PC-3 (cell line): ENCODE data around the gene CDH4.

ENCODE experiments used
- EZH2 ChIP-seq: fragments of 300-600 bp; sonication (generic); IDR thresholded peaks from one replicate; pipeline ENCODE4 v1.6.1; 2017; ENCODE audit warnings: antibody characterized with exemption, mild to moderate bottlenecking, low read length; ENCODE audit not compliant: unreplicated experiment
- EZH2phosphoT487 ChIP-seq: fragments of 300-600 bp; sonication (generic); IDR thresholded peaks from 2 replicates; pipeline ENCODE4 v1.6.1; 2018; ENCODE audit warnings: mild to moderate bottlenecking, antibody characterized with exemption, low read length, borderline replicate concordance
- TF ChIP-seq, protein P1 (sequence below): fragments of 300-600 bp; sonication (generic); conservative IDR thresholded peaks from 2 replicates; pipeline ENCODE4 v1.5.1; 2017; ENCODE audit warnings: antibody characterized with exemption, low read depth, mild to moderate bottlenecking, low read length

- TF ChIP-seq EZH2phosphoT487, result no peak
- TF ChIP-seq EZH2, result no peak
- TF ChIP-seq, protein P1, sequence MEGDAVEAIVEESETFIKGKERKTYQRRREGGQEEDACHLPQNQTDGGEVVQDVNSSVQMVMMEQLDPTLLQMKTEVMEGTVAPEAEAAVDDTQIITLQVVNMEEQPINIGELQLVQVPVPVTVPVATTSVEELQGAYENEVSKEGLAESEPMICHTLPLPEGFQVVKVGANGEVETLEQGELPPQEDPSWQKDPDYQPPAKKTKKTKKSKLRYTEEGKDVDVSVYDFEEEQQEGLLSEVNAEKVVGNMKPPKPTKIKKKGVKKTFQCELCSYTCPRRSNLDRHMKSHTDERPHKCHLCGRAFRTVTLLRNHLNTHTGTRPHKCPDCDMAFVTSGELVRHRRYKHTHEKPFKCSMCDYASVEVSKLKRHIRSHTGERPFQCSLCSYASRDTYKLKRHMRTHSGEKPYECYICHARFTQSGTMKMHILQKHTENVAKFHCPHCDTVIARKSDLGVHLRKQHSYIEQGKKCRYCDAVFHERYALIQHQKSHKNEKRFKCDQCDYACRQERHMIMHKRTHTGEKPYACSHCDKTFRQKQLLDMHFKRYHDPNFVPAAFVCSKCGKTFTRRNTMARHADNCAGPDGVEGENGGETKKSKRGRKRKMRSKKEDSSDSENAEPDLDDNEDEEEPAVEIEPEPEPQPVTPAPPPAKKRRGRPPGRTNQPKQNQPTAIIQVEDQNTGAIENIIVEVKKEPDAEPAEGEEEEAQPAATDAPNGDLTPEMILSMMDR, result no peak
These were observed 34.2 kb upstream of the CDH4 start for GRCh38 chr20:61217848-61218247.
